ENCODE results near the gene HOXA11. TPM values are rescaled to one million over a fixed set of nuclear protein-coding genes. Genes with fewer than 3 reads are reported as not detected.

The HOXA11 gene
- total and polyA plus RNA-seq, 10 donors, result not detected

DNA sequence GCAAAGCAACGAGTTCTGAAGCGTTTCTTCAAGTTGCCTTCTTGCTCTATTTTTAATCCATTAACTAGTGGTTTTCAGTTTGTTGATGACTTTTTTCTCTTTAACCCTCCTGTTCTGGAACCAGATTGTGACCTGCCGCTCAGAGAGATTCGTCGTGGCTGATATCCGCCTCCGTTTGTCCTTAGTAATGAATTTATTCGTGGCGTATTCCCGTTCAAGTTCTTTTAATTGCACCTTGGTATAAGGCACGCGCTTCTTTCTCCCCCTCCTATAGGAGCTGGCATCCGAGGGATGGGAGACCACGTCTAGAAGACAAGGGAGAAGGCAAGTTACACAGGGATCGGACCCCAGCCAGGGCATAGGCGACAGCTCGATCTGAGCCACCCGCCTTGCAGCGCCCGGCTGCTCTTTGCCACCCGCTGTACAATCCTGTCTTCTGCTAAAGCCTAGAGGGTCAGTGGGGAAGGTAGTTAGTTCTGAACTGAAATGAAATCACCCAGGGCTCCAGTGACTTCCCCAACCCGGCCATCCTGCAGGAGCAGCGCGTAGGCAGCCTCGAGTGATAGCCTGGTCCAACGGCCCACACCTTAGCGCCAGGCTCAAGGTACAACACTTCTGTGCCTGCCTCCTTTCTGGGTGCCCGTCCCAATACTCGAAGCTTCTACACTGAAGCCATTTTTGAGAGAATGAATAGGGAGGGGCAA, 13.3 kb upstream of the HOXA11 start:
- WGBS, 5 donors, result 11 to 13% (median 12%) methylated on average over 29 of the region's 29 CpGs
- intact Hi-C loops (cut with DNase I; ENCODE audit: low total_unique reads), result loop anchor here (10.0 kb wide), 4 partner anchors 587 to 897 kb away; no protein-coding TSS in a partner anchor
- Histone ChIP-seq H3K27me3 (replicated peaks in 1 of 7) (peaks cover 39 to 100% (median 96%) of the 10 kb centered on the region in 7 donors), H3K4me1 (peaks cover 8 to 66% (median 50%) of the 10 kb centered on the region in 6 donors), H3K4me3 (peak overlapping the region in 1 of 8 donors; percentile 68), H3K36me3 (no peaks in the 10 kb centered on the region), H3K27ac (no peak overlapping the region), H3K9me3 (no peaks in the 10 kb centered on the region)
- DNase-seq, result no peak
- TF ChIP-seq, protein P1, sequence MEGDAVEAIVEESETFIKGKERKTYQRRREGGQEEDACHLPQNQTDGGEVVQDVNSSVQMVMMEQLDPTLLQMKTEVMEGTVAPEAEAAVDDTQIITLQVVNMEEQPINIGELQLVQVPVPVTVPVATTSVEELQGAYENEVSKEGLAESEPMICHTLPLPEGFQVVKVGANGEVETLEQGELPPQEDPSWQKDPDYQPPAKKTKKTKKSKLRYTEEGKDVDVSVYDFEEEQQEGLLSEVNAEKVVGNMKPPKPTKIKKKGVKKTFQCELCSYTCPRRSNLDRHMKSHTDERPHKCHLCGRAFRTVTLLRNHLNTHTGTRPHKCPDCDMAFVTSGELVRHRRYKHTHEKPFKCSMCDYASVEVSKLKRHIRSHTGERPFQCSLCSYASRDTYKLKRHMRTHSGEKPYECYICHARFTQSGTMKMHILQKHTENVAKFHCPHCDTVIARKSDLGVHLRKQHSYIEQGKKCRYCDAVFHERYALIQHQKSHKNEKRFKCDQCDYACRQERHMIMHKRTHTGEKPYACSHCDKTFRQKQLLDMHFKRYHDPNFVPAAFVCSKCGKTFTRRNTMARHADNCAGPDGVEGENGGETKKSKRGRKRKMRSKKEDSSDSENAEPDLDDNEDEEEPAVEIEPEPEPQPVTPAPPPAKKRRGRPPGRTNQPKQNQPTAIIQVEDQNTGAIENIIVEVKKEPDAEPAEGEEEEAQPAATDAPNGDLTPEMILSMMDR (IDR thresholded peaks at IDR 0.05 in 8 of 11, conservative IDR thresholded peaks at IDR 0.05 in 3 of 11), result no peak
- TF ChIP-seq POLR2AphosphoS5 (IDR thresholded peaks at IDR 0.05) (no peak), POLR2A (IDR thresholded peaks at IDR 0.05) (no peak)

DNA sequence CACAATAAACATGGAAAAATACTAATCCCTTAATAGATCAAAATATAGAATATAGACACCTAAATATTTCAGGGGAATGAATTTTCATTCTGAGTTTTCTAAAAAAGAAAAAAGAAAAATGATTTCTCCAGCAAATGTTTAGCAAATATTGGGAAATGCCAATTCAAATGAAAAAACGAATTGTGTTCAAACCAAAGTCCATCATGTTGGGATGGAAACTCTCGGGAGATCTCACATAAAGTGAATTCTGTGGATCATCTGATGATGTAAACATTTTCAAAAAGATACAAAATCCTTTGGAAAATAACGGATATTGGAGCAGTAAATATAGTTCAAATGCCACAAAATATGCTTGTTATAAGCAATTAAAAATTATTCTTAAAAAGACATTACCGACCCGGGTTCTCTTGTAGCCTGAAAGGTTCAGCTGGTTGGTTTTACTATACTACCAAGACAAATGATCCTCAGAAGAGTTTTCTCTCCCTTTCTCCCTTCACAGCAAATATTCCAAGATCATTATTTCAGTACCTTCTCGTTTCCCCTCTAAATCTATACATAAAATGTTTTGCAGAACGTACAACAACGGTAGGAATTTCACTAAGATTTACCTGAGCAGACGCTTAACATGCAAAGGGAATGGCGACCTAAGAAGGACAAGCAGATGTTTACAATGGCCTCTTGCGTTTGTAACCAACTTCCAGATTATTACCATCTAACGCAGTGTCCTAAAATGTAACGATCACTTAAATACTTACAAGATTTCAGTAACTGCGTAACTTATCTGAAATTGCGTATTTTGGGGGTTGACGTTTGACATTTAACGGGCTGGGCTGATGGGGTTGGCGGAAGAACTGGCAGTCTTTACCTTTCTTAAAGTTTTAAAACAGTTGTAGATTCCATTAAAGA, 12.4 kb upstream of the HOXA11 start:
- no peaks in the 10 kb centered on the region for H3K9me3 ChIP-seq
- intact Hi-C loops (cut with DNase I; ENCODE audit: low total_unique reads), result loop anchor here (10.0 kb wide), 4 partner anchors 587 to 897 kb away; no protein-coding TSS in a partner anchor
- H3K27me3 ChIP-seq (replicated peaks in 1 of 7), result peaks cover 39 to 100% (median 96%) of the 10 kb centered on the region in 7 donors
- H3K36me3 ChIP-seq, result no peaks in the 10 kb centered on the region
- TF ChIP-seq, protein P1 (IDR thresholded peaks at IDR 0.05 in 8 of 11, conservative IDR thresholded peaks at IDR 0.05 in 3 of 11), result no peak
- TF ChIP-seq POLR2A (IDR thresholded peaks at IDR 0.05) (no peak), POLR2AphosphoS5 (IDR thresholded peaks at IDR 0.05) (no peak)
- H3K4me3 ChIP-seq, result no peak overlapping the region
- H3K27ac ChIP-seq, result no peak overlapping the region
- peaks cover 15 to 68% (median 57%) of the 10 kb centered on the region in 6 donors for H3K4me1 ChIP-seq
- no peak for DNase-seq
- 21 to 29% (median 22%) methylated on average over 18 of the region's 18 CpGs for WGBS, 5 donors

DNA sequence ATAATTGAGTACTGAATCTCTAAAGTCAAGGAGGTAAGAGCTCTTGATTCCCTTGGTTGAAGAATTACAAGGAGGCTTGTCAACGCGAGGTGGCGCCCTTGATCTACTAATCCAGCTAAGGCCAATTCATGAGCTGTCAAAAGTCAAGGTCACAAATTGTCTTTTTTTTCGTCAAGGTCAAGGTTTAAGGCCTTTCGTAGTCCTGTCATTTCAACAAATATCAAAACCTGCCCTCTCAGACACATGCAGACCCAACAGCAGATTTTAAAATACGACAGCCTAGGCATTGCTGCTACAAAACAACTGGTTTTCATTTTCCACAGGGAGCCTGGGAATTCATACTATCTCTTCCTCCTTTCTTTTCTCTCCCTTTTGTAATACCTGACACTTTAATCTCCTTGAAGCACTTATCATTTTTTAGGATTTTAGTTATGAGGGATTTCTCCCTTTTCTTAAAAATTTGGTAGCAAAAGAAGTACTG, 11.3 kb upstream of the HOXA11 start:
- peak; percentile 91 for DNase-seq
- Histone ChIP-seq H3K27ac (no peak overlapping the region), H3K4me3 (no peak overlapping the region), H3K9me3 (no peaks in the 10 kb centered on the region), H3K27me3 (replicated peaks in 1 of 7) (peaks cover 42 to 100% (median 96%) of the 10 kb centered on the region in 7 donors), H3K36me3 (no peaks in the 10 kb centered on the region), H3K4me1 (peaks cover 15 to 68% (median 54%) of the 10 kb centered on the region in 6 donors)
- intact Hi-C loops (cut with DNase I; ENCODE audit: low total_unique reads), result loop anchor here (10.0 kb wide), 4 partner anchors 588 to 898 kb away; no protein-coding TSS in a partner anchor
- 2 to 3% (median 3%) methylated on average over 6 of the region's 6 CpGs for WGBS, 5 donors
- TF ChIP-seq, protein P1 (IDR thresholded peaks at IDR 0.05 in 8 of 11, conservative IDR thresholded peaks at IDR 0.05 in 3 of 11), result peak; percentile 22 to 79 (median 65)
- TF ChIP-seq POLR2A (IDR thresholded peaks at IDR 0.05) (no peak), POLR2AphosphoS5 (IDR thresholded peaks at IDR 0.05) (peak in 1 of 3 donors; percentile 29)
